Tibial nerve (tissue), 4 donors: ENCODE data around the gene RIPPLY3.
"Not testable (repeated sequence)": the region's sequence is repeated elsewhere in the genome, so short reads cannot be mapped to it uniquely, and the experiment has no call there.

ENCODE experiments used
- CTCF ChIP-seq, 5 experiments: fragments of 200-600 bp in 3 of 5; fragments of 450-650 bp in 2 of 5; sonication (generic) in 3 of 5; IDR thresholded peaks; one replicate each; pipeline ENCODE4 v1.5.1; 2016 to 2019; ENCODE audit warnings: antibody characterized with exemption in 5 of 5, mild to moderate bottlenecking in 3 of 5, moderate library complexity in 2 of 5
- EP300 ChIP-seq, 2 donors: sonication (generic); formaldehyde crosslinking; IDR thresholded peaks; one replicate each; pipeline ENCODE4 v1.6.1; 2017; ENCODE audit warnings: antibody characterized with exemption in 2 of 2, mild to moderate bottlenecking in 1 of 2
- POLR2A ChIP-seq, 2 donors: fragments of 450-650 bp; IDR thresholded peaks; one replicate each; pipeline ENCODE4 v1.6.1; 2017; ENCODE audit warnings: antibody characterized with exemption in 2 of 2, mild to moderate bottlenecking in 2 of 2, moderate library complexity in 2 of 2

DNA sequence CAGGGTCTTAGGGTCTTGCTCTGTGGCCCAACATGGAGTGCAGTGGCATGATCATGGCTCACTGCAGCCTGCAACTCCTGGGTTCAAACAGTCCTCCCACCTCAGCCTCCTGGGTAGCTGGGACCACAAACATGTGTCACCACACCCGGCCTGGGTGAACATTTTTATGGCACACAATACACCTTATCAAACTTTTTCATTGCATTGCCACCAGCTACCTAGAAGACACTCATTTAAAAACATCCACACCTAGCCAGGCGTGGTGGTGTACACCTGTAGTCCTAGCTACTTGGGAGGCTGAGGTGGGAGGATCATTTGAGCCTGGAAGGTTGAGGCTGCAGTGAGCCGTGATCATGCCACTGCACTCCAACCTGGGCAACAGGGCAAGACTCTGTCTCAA is 2.6 kb upstream of the RIPPLY3 start:
- TF ChIP-seq CTCF, POLR2A, EP300 (IDR thresholded peaks at IDR 0.05): not testable (repeated sequence)
